Pulmonary artery endothelial cell (primary cell): ENCODE data around the gene MYO1F. TPM values are rescaled to one million over a fixed set of nuclear protein-coding genes. Genes with fewer than 3 reads are reported as not detected.
"Not testable (repeated sequence)": the region's sequence is repeated elsewhere in the genome, so short reads cannot be mapped to it uniquely, and the experiment has no call there.

Experiments
- DNase-seq: peaks from one replicate; pipeline ENCODE4 v3.0.0-alpha.2; 2011; ENCODE audit warnings: low read depth, low spot score
- total RNA-seq: library from RNA; depleted of rRNA; stranded (reverse); fragments of >200 nt; gene quantifications from 2 replicates; pipeline ENCODE4 v1.2.3, GENCODE V29; 2014

Gene MYO1F
- 0.13 and 0.25 TPM in 2 replicates for total RNA-seq

- DNase-seq: no peak
Measured at GRCh38 chr19:8577247-8577646, at the start of gene MYO1F. Gene MYO1F (minus strand): TSS chr19:8577442. CDS start chr19:8577309, 133 bp downstream.

GRCh38 chr19:8626842-8627241 lies 49.6 kb upstream of the MYO1F start:
- no peak for DNase-seq

- DNase-seq: not testable (repeated sequence)
Measured at GRCh38 chr19:8622886-8623285, 45.6 kb upstream of the MYO1F start.

- DNase-seq: no peak
Measured at GRCh38 chr19:8618751-8619150, 41.5 kb upstream of the MYO1F start.

GRCh38 chr19:8617984-8618383 lies 40.7 kb upstream of the MYO1F start:
- DNase-seq: no peak

- DNase-seq: not testable (repeated sequence)
Measured at GRCh38 chr19:8617325-8617724, 40.1 kb upstream of the MYO1F start.

GRCh38 chr19:8616861-8617260 lies 39.6 kb upstream of the MYO1F start:
- DNase-seq: no peak

GRCh38 chr19:8615813-8616596 lies 38.8 kb upstream of the MYO1F start:
- no peak for DNase-seq

GRCh38 chr19:8615024-8615423 lies 37.8 kb upstream of the MYO1F start:
- no peak for DNase-seq

- no peak for DNase-seq
Measured at GRCh38 chr19:8614455-8614854, 37.2 kb upstream of the MYO1F start.

- no peak for DNase-seq
Measured at GRCh38 chr19:8612807-8613171, 35.5 kb upstream of the MYO1F start.

GRCh38 chr19:8611877-8612806 lies 34.9 kb upstream of the MYO1F start:
- no peak for DNase-seq

- no peak for DNase-seq
Measured at GRCh38 chr19:8611391-8611876, 34.2 kb upstream of the MYO1F start.

GRCh38 chr19:8610936-8611300 lies 33.7 kb upstream of the MYO1F start:
- no peak for DNase-seq

- no peak for DNase-seq
Measured at GRCh38 chr19:8610041-8610935, 33.0 kb upstream of the MYO1F start, which contains the start of gene ADAMTS10. Gene ADAMTS10 (minus strand): TSS chr19:8610715. CDS start chr19:8605710, 5,005 bp downstream.

- DNase-seq: no peak
Measured at GRCh38 chr19:8609279-8610040, 32.2 kb upstream of the MYO1F start.

GRCh38 chr19:8608941-8609278 lies 31.7 kb upstream of the MYO1F start:
- no peak for DNase-seq

GRCh38 chr19:8607386-8607785 lies 30.1 kb upstream of the MYO1F start:
- no peak for DNase-seq

- no peak for DNase-seq
Measured at GRCh38 chr19:8605514-8605913, 28.3 kb upstream of the MYO1F start.

- DNase-seq: no peak
Measured at GRCh38 chr19:8601796-8602195, 24.6 kb upstream of the MYO1F start.

- DNase-seq: no peak
Measured at GRCh38 chr19:8600816-8601215, 23.6 kb upstream of the MYO1F start.
